Muscle of arm (tissue), 12 donors: ENCODE results near the gene ADSS2. TPM values are rescaled to one million over a fixed set of nuclear protein-coding genes. Genes with fewer than 3 reads are reported as not detected.
"Not testable (repeated sequence)": the region's sequence is repeated elsewhere in the genome, so short reads cannot be mapped to it uniquely, and the experiment has no call there.

Source experiments
- DNase-seq: peaks from one replicate; pipeline ENCODE4 v3.0.0-alpha.2; 2013
- polyA plus RNA-seq, 12 donors: library from polyadenylated mRNA; unstranded; fragments of 120-200 nt; gene quantifications; one replicate each; pipeline ENCODE4 v1.2.1, GENCODE V29; 2013; ENCODE audit not compliant: insufficient read length in 12 of 12

ADSS2 gene
- polyA plus RNA-seq, 12 donors = 16.1 to 34.9 (median 23.4) TPM; not detected in 1

GRCh38 chr1:244369256-244370057 lies 82.3 kb downstream of the ADSS2 start:
- no peak for DNase-seq

- no peak for DNase-seq
Observed at GRCh38 chr1:244368279-244368678, 83.4 kb downstream of the ADSS2 start.

GRCh38 chr1:244367399-244368114 lies 84.2 kb downstream of the ADSS2 start:
- DNase-seq = no peak

- no peak for DNase-seq
Observed at GRCh38 chr1:244365809-244366208, 85.9 kb downstream of the ADSS2 start.

- DNase-seq = not testable (repeated sequence)
Observed at GRCh38 chr1:244365262-244365661, 86.4 kb downstream of the ADSS2 start.

- DNase-seq = no peak
Observed at GRCh38 chr1:244362476-244362875, 89.2 kb downstream of the ADSS2 start.

- no peak for DNase-seq
Observed at GRCh38 chr1:244361764-244362473, 89.8 kb downstream of the ADSS2 start.

Other genes with a start within 250 kb of the ADSS2 start
- 1 to 10 TPM in 3 of 12 donors, under 1 TPM in 7, not detected in 2; 0.51 to 1.6 (median 0.81) TPM for gene CATSPERE, start 9.4 kb upstream of the ADSS2 start, polyA plus RNA-seq
- 10 to 100 TPM in 11 of 12 donors, not detected in 1; 35.1 to 59.6 (median 52.0) TPM for gene DESI2, start 201.2 kb upstream of the ADSS2 start, polyA plus RNA-seq